NCI-H1930 (cell line): ENCODE results near the gene PSAPL1.

Experiments
- DNase-seq, 2 experiments: peaks; one replicate each; lab custom pipeline; 2025; lab: John Stamatoyannopoulos, UW

PSAPL1 gene

GRCh38 chr4:7381890-7382633 lies 52.7 kb downstream of the PSAPL1 start:
- DNase-seq, result no peak

DNA sequence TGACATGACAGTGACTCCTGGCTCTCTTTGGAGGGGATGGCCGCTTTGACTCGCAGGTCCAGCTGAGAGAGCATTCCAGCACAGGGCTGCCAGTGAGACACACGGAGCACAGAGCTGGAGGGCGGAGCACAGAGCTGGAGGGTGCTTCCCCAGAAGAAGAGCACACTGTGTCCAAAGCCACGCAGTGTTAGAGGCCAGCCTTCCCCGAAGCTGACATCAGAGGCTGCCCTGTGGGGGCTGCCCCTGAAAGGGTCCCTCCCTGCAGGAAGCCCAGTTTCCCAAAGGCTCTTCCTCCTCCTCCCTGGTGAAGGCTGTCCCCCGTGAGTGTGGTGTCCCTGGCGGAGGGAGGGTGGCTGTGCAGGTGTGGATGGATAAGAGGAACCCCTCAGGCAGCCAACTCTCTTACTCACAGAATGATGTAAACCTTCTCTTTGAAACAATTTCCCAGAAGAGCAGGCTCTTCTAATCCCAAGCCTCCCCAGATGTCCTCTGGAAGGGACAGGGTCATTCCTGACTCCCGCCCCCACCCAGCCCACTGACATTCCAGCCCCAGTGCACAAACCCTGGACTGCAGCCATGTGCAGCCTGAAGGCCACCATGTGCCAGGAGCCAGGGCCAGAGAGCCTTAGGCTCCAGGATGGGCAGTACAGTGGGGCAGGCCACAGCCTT lies 53.4 kb downstream of the PSAPL1 start:
- no peak for DNase-seq
